SHP77 treated with DMSO at 0.1 percent for 48 hours (cell line): ENCODE measurements around the gene PBX4.

Experiments
- DNase-seq: peaks from one replicate; lab custom pipeline; 2025; lab: John Stamatoyannopoulos, UW

Gene PBX4

DNA sequence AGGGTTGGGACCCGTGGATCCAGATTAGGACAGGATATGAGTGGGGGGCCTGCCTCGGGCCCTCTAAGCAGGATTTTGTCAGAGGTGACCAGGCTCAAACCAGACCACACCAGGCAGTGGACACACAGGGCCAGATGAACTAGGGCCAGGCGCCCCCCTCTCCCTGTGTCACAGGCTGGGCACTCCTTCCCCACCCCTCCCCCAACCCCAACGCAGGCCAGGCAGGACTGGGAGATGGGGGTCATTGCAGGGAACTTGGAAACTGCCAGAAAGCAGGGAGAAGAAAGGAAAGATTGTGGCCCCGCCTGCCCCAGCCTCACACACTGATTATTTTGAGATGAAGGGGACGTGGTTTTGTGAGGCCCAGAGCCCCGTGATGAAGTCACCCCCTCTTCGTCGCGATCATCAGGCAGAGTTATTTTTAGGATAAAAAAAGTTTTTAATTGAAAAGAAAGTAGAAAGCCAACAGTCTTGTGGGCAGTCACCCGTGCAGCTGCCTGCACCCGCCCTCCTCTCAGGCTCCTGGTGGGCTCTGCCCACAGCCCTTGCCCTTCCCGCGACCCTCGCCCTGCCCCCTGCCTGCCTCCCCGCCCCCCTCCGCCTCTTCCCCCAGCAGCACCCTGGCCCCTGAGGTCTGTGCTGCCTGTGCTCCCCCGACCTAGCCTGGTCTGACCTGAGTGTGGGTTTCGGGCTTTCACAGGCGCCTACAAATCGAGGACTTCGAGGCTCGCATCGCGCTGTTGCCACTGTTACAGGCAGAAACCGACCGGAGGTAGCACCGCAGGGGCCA, 91.7 kb downstream of the PBX4 start:
- no peak for DNase-seq

DNA sequence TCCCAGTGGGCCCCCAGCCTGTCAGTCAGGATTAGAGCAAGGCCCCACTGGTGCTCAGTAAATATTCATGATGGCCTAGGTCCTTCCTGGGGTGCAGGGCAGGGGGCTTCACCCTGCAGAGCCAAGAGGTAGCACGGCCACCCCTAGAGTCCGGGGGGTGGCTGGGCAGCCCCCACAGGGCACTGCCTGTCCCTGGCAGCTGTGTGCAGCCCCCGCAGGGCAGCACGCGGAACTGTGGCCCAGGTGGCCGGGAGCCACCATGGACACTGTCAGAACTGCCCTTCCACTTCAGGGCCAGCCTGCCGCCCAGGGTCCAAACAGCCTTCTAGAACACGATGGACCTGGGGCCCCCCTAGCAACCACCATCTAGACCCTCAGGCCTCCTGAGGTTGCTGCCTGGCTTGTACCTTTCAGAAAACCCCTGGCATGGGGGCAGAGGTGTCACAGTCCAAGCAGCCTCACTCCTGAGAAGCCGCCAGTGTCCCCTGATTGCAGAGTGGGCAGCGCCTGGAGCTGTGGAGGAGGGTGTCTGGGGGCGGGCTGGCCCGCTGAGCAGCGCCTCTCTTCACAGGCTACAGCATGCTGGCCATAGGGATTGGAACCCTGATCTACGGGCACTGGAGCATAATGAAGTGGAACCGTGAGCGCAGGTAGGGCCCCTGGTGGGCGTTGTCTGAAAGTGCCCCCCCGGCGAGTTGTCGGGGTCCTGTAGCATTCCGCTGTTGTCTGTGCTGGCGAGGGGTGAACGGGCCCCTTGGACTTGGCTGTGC, 92.7 kb downstream of the PBX4 start:
- DNase-seq, result no peak

DNA sequence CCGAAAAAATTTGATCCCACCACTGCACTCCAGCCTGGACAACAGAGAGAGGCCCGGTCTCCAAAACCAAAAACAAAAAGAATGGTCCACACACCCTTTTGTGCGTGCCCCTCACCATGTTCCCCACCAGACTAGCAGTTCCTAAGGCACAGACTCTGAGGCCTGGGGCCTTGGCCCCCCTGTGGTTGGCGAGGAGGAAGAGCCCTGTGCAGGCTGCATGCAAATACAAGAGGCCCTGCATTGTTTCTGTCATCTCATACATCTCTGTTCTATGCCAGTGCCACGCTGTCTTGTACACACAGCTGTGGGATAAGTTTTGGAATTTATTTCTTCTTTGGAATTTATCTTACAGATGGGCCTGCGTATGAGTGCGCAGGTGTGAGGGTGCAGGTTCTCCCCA, 94.4 kb downstream of the PBX4 start:
- DNase-seq, result no peak

DNA sequence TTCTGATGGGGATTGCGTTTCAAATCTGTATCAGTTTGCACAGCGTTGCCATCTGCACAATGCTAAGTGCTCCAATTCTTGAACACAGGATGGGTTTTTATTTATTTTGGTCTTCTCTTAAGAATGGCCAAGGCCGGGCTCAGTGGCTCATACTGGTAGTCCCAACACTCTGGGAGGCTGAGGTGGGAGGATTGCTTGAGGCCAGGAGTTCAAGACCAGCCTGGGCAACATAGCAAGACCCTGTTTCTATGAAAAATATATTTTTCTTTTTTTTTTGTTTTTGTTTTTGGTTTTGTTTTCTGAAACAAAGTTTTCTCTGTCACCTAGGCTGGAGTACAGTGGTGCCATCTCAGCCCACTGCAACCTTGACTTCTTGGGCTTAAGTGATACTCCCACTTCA, 95.3 kb downstream of the PBX4 start:
- no peak for DNase-seq

DNA sequence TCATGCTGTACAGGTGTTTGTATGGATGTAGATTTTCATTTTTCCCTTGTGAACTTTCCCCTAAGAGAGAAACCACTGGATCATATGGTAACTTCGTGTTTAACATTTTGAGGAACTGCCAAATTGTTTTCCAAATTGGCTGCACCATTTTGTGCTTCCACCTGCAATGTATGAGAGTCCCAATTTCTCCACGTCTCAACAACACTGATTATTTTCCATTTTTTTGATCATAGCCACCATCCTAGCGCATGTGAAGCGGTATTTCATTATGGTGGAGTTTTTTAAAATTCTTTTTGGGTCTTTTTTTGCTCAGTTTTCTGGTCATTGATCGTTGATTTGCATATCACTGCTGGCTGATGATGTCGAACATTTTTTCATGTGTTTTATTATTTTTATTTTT, 97.5 kb downstream of the PBX4 start:
- no peak for DNase-seq

DNA sequence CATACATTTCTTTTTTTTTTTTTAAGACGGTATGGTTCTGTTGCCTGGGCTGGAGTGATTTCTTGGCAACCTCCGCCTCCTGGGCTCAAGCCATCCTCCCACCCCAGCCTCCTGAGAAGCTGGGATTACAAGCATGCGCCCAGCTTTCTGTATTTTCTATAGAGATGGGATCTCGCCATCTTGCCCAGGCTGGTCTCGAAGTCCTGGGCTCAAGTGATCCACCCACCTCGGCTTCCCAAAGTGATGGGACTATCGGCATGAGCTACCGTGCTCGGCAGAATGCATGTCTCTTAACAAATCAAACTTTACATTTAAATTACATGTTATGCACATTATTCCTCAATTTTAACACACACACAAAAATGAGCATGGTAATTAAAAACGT, 101.3 kb downstream of the PBX4 start:
- no peak for DNase-seq

DNA sequence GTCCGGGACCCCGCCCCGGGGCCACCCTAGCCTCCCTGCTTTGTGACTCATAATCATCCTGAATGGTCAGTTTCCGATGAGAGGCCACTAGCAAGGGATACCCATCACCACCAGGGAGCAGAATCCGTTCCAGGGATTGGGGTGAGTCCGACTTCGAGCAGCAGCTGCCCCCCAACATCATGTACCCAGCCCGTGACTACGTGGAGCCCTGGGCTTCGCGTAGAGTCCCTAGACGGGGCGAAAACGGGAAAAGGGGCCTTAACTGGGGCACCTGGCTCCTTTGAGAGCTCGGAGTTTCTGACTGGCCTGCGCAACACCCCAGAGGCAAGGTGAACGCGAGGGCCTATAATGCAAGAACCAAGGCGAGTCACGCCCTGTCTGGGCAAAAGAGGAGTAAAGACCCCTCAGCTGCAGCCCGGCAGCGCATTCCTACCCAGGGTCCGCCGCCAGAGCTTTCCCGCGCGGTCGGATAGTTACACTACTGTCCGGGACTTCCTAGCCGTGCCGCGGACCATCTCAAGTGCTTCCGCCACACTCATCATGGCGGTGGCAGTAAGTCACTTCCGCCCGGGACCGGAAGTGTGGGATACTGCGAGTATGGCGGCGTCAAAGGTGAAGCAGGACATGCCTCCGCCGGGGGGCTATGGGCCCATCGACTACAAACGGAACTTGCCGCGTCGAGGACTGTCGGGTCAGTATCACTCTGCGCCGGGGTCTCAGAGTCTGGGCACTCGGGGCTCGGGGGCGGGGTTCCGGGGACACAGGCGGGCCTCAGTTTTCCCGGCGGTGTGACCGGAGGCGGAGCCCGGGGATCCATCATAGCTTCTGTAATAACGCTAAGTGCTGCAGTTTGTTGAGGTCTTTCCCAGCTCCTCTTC, 102.6 kb downstream of the PBX4 start, which contains the start of gene NDUFA13:
Gene NDUFA13 (plus strand): TSS at position 584 of the 878 bp plus-strand sequence. CDS start 14 bp downstream, at position 598.
- peak; percentile 73 for DNase-seq

DNA sequence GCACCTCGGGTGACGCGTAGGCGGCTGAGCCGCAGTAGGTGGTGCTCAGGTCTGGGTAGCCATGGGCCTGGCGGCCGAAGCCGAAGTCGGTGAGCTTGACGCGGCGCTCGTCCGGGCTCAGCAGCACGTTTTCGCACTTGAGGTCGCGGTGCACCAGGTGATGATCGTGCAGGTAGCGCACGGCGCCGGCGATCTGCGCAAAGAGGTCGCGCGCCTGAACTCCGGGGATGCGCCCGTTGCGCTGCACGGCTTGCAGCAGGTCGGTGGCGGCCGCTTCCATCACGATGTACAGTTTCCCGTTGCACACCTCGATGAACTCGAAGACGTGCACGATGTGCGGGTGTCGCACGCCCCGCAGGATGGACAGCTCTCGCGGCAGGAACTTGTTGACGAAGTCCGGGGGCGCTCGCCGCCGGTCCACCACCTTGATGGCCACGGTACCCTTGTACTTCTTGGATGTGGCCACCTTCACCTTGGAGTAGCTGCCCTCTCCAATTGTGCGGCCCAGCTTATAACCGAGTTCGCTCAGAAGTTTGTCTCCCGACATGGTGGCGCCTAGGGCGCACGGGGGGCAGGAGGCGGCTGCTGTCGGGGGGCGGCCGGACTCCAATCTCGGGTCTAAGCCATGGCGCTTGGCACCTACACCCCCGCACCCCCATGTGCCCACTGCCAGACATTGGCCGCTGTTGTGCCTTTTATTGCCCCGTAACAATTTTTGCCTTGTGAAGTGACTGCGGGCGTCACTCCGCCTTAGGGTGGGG, 103.4 kb downstream of the PBX4 start, which contains the start of gene TSSK6:
Gene TSSK6 (minus strand): TSS at position 668 of the 761 bp plus-strand sequence. CDS start 121 bp downstream, at position 547.
- no peak for DNase-seq

DNA sequence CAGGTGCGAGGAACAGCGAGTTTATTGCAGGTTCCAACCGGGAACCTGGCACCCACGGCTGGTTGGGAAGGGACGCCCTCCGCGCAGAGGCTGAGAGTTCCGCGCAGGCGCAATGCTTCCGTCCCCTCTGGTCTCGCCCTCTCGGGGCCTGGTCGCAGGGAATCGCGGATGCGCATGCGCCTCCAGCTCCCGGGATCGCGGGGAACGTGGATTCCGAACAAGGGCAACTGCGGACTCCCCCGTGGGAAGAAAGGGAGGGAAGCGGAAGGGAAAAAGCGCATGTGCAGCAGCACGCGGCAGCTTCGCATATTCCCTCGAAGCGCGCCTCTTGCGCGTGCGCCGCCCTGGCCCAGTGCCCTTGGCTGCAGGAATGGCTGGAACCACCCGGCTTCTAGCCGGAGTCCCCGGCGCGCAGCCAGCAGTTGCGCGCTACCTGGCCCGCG, 104.3 kb downstream of the PBX4 start:
- no peak for DNase-seq

DNA sequence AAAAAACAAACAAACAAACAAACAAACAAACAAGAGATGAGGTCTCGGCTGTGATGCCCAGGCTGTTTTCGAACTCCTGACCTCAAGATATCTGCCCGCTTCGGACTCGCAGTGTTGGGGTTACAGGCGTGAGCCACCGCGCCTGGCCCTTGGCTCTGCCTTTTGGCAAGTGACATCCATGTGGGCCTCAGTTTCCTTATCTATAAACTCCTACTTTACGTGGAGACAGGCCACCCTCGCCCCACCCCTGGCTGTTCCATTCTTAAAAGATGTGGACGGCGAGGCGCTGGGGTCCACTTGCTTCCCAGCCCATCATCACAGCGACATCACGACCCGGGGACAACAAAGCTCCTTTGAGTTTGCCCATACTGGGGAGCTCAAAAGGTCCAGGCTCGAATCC, 104.8 kb downstream of the PBX4 start:
- DNase-seq, result no peak
